Activated CD8-positive, alpha-beta T cell treated with anti-CD3 and anti-CD28 coated beads for 36 hours (primary cell): Measurements from ENCODE around the gene RTKN. TPM values are rescaled to one million over a fixed set of nuclear protein-coding genes. Genes with fewer than 3 reads are reported as not detected.
A peak's percentile ranks its signal among the peaks of the same experiment; 100 is the strongest.
"Not testable (repeated sequence)": the region's sequence is repeated elsewhere in the genome, so short reads cannot be mapped to it uniquely, and the experiment has no call there.

ENCODE experiments used
- ATAC-seq: fragments of 200-7000 bp; cut with Tn5 transposase; one replicate; pipeline ENCODE4 v1.10.0; 2021; ENCODE audit warnings: mild to moderate bottlenecking, moderate library complexity
- CTCF ChIA-PET: fragments of 350-600 bp; sonication (Branson Sonifier 250); formaldehyde crosslinking; loops from one replicate; lab custom pipeline; 2021; ENCODE audit warnings: antibody characterized with exemption; lab: Charles Lee
- POLR2A ChIA-PET: fragments of 350-600 bp; sonication (Branson Sonifier 250); formaldehyde crosslinking; loops from one replicate; lab custom pipeline; 2021; ENCODE audit warnings: antibody characterized with exemption; lab: Charles Lee
- DNase-seq: peaks from one replicate; pipeline ENCODE4 v3.0.0-alpha.2; 2020
- H3K27ac Mint-ChIP-seq: one replicate; pipeline ENCODE4 v1.8.0; 2021; ENCODE audit warnings: mild to moderate bottlenecking, mixed read lengths
- H3K27me3 Mint-ChIP-seq: one replicate; pipeline ENCODE4 v1.8.0; 2021; ENCODE audit warnings: mixed read lengths
- H3K36me3 Mint-ChIP-seq: one replicate; pipeline ENCODE4 v1.8.0; 2021; ENCODE audit warnings: low read depth, mixed read lengths
- H3K4me1 Mint-ChIP-seq: one replicate; pipeline ENCODE4 v1.8.0; 2021; ENCODE audit warnings: low read depth, mixed read lengths
- H3K4me3 Mint-ChIP-seq: one replicate; pipeline ENCODE4 v1.8.0; 2021; ENCODE audit warnings: mild to moderate bottlenecking, moderate library complexity, mixed read lengths
- H3K9me3 Mint-ChIP-seq: one replicate; pipeline ENCODE4 v1.8.0; 2021; ENCODE audit warnings: mixed read lengths
- intact Hi-C: fragments of 100-400 bp; cut with micrococcal nuclease; formaldehyde crosslinking; loops from one replicate; pipeline ENCODE4 v1.10.0; 2022
- total RNA-seq, 2 experiments: library from RNA; stranded (reverse); gene quantifications; one replicate each; pipeline ENCODE4 v1.2.3, GENCODE V29; 2021
- TF ChIP-seq, protein P1 (sequence below): fragments of 200-600 bp; IDR thresholded peaks from one replicate; pipeline ENCODE4 v1.8.0; 2022; ENCODE audit warnings: antibody characterized with exemption, mild to moderate bottlenecking

RTKN gene
- total RNA-seq, 2 experiments from 2014 or later = 1.2 to 1.6 TPM

- no peak overlapping the region for H3K27ac Mint-ChIP-seq
- peak overlapping the region; percentile 97 for H3K4me3 Mint-ChIP-seq
- no peak for ATAC-seq
- TF ChIP-seq, protein P1, sequence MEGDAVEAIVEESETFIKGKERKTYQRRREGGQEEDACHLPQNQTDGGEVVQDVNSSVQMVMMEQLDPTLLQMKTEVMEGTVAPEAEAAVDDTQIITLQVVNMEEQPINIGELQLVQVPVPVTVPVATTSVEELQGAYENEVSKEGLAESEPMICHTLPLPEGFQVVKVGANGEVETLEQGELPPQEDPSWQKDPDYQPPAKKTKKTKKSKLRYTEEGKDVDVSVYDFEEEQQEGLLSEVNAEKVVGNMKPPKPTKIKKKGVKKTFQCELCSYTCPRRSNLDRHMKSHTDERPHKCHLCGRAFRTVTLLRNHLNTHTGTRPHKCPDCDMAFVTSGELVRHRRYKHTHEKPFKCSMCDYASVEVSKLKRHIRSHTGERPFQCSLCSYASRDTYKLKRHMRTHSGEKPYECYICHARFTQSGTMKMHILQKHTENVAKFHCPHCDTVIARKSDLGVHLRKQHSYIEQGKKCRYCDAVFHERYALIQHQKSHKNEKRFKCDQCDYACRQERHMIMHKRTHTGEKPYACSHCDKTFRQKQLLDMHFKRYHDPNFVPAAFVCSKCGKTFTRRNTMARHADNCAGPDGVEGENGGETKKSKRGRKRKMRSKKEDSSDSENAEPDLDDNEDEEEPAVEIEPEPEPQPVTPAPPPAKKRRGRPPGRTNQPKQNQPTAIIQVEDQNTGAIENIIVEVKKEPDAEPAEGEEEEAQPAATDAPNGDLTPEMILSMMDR = no peak
- intact Hi-C loops = no loop called here
- peaks cover 18% of the 10 kb centered on the region for H3K4me1 Mint-ChIP-seq
- ChIA-PET CTCF (interaction anchor here (0.7 to 1.0 kb wide), 2 partner anchors 8 to 32 kb away, joined by 3 to 4 read pairs; no protein-coding TSS in a partner anchor), POLR2A (interaction anchor here (0.6 to 1.1 kb wide), 2 partner anchors 31 to 203 kb away, joined by 3 to 5 read pairs; partner anchors contain the start of gene INO80B)
- peaks cover 20% of the 10 kb centered on the region for H3K36me3 Mint-ChIP-seq
- no peaks in the 10 kb centered on the region for H3K27me3 Mint-ChIP-seq
- H3K9me3 Mint-ChIP-seq = no peaks in the 10 kb centered on the region
- no peak for DNase-seq
Measured at GRCh38 chr2:74423231-74424095, 18.3 kb downstream of the RTKN start.

DNA sequence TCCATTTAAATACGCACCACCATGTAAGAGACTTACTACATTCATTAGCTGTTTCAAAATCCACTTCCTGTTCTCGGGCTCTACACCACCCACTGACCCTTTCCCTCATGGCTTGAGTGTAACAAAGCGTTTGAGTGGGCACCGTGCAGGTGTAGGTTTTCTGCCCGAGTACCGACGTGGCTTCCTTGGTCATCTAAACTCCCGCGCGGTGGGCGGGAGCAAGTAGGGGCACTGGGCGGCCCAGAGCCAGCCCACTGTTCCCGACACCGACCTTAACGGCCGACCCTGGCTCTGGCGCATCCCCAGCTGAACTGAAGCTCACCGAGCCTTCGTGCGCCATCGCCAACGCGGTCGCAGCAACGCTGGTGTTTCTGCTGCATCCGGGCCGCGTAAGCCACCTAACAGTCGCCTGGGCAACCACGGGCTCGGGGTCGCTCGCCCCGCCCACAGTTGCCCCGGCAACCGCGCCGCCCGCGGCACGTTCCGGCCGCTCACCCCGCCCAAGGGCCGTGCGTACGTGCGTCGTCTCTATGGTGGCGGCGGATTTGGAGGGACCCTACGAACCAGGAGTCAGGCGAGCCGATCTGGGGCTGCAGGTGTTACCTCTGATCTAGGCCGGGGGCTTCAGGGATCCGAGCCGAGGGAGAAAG, 20.4 kb downstream of the RTKN start, which contains the start of the genes C2orf81 and WDR54:
Gene C2orf81, minus strand, starts transcription at position 399 of the 650 bp plus-strand sequence. Its CDS starts 59 bp downstream, at position 340.
Gene WDR54, plus strand, starts transcription at position 510 of the 650 bp plus-strand sequence. CDS start 424 bp downstream, outside the sequence.
- POLR2A ChIA-PET = interaction anchor here (0.6 to 2.9 kb wide), 11 partner anchors 10 to 686 kb away, joined by 3 to 25 read pairs (median 3); partner anchors contain the start of genes AUP1, INO80B, MRPL53 and WBP1

GRCh38 chr2:74420443-74421103, 21.2 kb downstream of the RTKN start:
- ATAC-seq, DNase-seq, intact Hi-C loops, H3K9me3 Mint-ChIP-seq, H3K27me3 Mint-ChIP-seq: not testable (repeated sequence)
- CTCF ChIA-PET = interaction anchor here (0.9 to 1.7 kb wide), 5 partner anchors 19 to 111 kb away, joined by 3 to 5 read pairs (median 3); no protein-coding TSS in a partner anchor
- H3K27ac Mint-ChIP-seq = peak overlapping the region; percentile 86
- peak overlapping the region; percentile 97 for H3K4me3 Mint-ChIP-seq
- POLR2A ChIA-PET = interaction anchor here (0.6 to 2.9 kb wide), 11 partner anchors 9 to 685 kb away, joined by 3 to 25 read pairs (median 3); partner anchors contain the start of genes AUP1, INO80B, MRPL53 and WBP1
- peaks cover 23% of the 10 kb centered on the region for H3K4me1 Mint-ChIP-seq
- peaks cover 20% of the 10 kb centered on the region for H3K36me3 Mint-ChIP-seq

More for the DNA sequence above, 20.4 kb downstream of the RTKN start, which contains the start of the genes C2orf81 and WDR54:
- TF ChIP-seq, protein P1 = no peak
- ATAC-seq (peak; percentile 94), DNase-seq (peak; percentile 97)
- Mint-ChIP-seq H3K9me3 (no peaks in the 10 kb centered on the region), H3K4me3 (peak within 1 kb of the TSS; percentile 97), H3K36me3 (peaks cover 20% of the 10 kb centered on the region), H3K27ac (peak within 1 kb of the TSS; percentile 97), H3K4me1 (peaks cover 18% of the 10 kb centered on the region), H3K27me3 (no peaks in the 10 kb centered on the region)
- intact Hi-C loops = no loop called here
- CTCF ChIA-PET = interaction anchor here (0.7 to 1.7 kb wide), 7 partner anchors 10 to 110 kb away, joined by 3 to 6 read pairs (median 3); no protein-coding TSS in a partner anchor

DNA sequence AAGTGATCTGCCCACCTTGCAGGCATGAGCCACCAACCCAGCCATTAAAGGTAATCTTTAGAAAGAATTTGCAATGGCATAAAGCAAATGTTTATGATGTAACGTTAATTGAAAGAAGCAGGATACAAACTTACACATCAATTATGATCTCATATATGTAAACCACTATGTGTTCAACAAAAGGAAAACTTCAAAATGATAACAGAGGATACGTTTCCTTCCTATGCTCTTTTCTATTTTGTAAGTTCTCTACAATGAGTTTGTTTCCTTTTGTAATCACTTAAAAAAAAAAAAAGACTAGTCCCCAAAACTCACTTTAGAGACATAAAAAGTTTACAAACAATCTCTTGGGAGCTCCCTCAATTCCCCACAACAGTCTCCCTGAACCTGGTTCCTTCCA, 21.7 kb downstream of the RTKN start:
- no peaks in the 10 kb centered on the region for H3K27me3 Mint-ChIP-seq
- H3K36me3 Mint-ChIP-seq = peaks cover 17% of the 10 kb centered on the region
- H3K27ac Mint-ChIP-seq = peak overlapping the region; percentile 86
- CTCF ChIA-PET = interaction anchor here (1.7 kb wide), 1 partner anchor 62 kb away, joined by 3 read pairs; no protein-coding TSS in a partner anchor
- peak overlapping the region; percentile 97 for H3K4me3 Mint-ChIP-seq
- ATAC-seq (no peak), DNase-seq (no peak)
- intact Hi-C loops = no loop called here
- peaks cover 26% of the 10 kb centered on the region for H3K4me1 Mint-ChIP-seq
- TF ChIP-seq, protein P1 = no peak
- no peaks in the 10 kb centered on the region for H3K9me3 Mint-ChIP-seq
- POLR2A ChIA-PET = interaction anchor here (0.7 to 2.9 kb wide), 3 partner anchors 9 to 113 kb away, joined by 3 to 25 read pairs (median 3); partner anchors contain the start of genes INO80B and WBP1
